BE2C (cell line): Measurements from ENCODE around the gene TCEA2.

Experiments used
- DNase-seq: peaks from one replicate; pipeline ENCODE4 v3.0.0-alpha.2; 2020
- H3K27me3 ChIP-seq: fragments of 250-450 bp; sonication (Bioruptor Pico); 2 replicates; pipeline ENCODE4 v1.5.1; 2020; ENCODE audit warnings: mild to moderate bottlenecking
- H3K36me3 ChIP-seq: fragments of 250-450 bp; sonication (Bioruptor Pico); 2 replicates; pipeline ENCODE4 v1.5.1; 2020; ENCODE audit warnings: mild to moderate bottlenecking
- H3K4me1 ChIP-seq: fragments of 250-450 bp; sonication (Bioruptor Pico); 2 replicates; pipeline ENCODE4 v1.5.1; 2020
- H3K4me3 ChIP-seq: 2 replicates; pipeline ENCODE4 v1.5.1; 2011; ENCODE audit warnings: low read depth, low read length
- H3K9me3 ChIP-seq: fragments of 250-450 bp; sonication (Bioruptor Pico); 2 replicates; pipeline ENCODE4 v1.5.1; 2020
- CTCF ChIP-seq: IDR thresholded peaks from 2 replicates; pipeline ENCODE4 v1.5.1; 2012; ENCODE audit warnings: mild to moderate bottlenecking, low read depth, low read length

Gene TCEA2

GRCh38 chr20:64058536-64058935 is 4.5 kb upstream of the TCEA2 start:
- H3K27me3 ChIP-seq: no peaks in the 10 kb centered on the region
- no peak for TF ChIP-seq CTCF
- no peak overlapping the region for H3K4me3 ChIP-seq
- H3K36me3 ChIP-seq: no peaks in the 10 kb centered on the region
- no peak for DNase-seq
- no peaks in the 10 kb centered on the region for H3K9me3 ChIP-seq
- peaks cover 31% of the 10 kb centered on the region for H3K4me1 ChIP-seq

GRCh38 chr20:64062276-64062595 is 762 bp upstream of the TCEA2 start:
- Histone ChIP-seq H3K4me3 (no peak overlapping the region), H3K9me3 (no peaks in the 10 kb centered on the region), H3K27me3 (no peaks in the 10 kb centered on the region), H3K4me1 (peaks cover 15% of the 10 kb centered on the region), H3K36me3 (no peaks in the 10 kb centered on the region)
- DNase-seq: no peak
- no peak for TF ChIP-seq CTCF

- H3K4me1 ChIP-seq: peaks cover 11% of the 10 kb centered on the region
- peak overlapping the region; percentile 81 for H3K4me3 ChIP-seq
- H3K9me3 ChIP-seq: no peaks in the 10 kb centered on the region
- DNase-seq: peak; percentile 50
- TF ChIP-seq CTCF: no peak
- no peaks in the 10 kb centered on the region for H3K27me3 ChIP-seq
- no peaks in the 10 kb centered on the region for H3K36me3 ChIP-seq
These were observed 569 bp downstream of the TCEA2 start for GRCh38 chr20:64063389-64064144.

GRCh38 chr20:64064145-64064698 is 1.2 kb downstream of the TCEA2 start:
- Histone ChIP-seq H3K4me1 (peaks cover 11% of the 10 kb centered on the region), H3K4me3 (peak overlapping the region; percentile 81), H3K36me3 (no peaks in the 10 kb centered on the region), H3K27me3 (no peaks in the 10 kb centered on the region), H3K9me3 (no peaks in the 10 kb centered on the region)
- DNase-seq: no peak
- no peak for TF ChIP-seq CTCF

GRCh38 chr20:64065062-64065973 is 2.3 kb downstream of the TCEA2 start:
- DNase-seq: no peak
- Histone ChIP-seq H3K9me3 (no peaks in the 10 kb centered on the region), H3K4me1 (peaks cover 14% of the 10 kb centered on the region), H3K36me3 (no peaks in the 10 kb centered on the region), H3K27me3 (no peaks in the 10 kb centered on the region), H3K4me3 (no peak overlapping the region)
- no peak for TF ChIP-seq CTCF
